ENCODE data around the gene RNF166. TPM values are rescaled to one million over a fixed set of nuclear protein-coding genes. Genes with fewer than 3 reads are reported as not detected.

Gene RNF166
- total and polyA plus RNA-seq, 2 of the 13 experiments (the other 11 are each of a cell fraction or from before 2014, with no cell fraction given) = 21.4 to 23.0 TPM

GRCh38 chr16:88685156-88686061, 20.8 kb downstream of the RNF166 start (continued):
- 0 out of 2 replicates have a peak, but pooled peaks have one; percentile 13 for TF ChIP-seq ZNF772 (CRISPR knock-in tag; IDR thresholded peaks at IDR 0.05)
- peak; percentile 11 for TF ChIP-seq HNRNPK (IDR thresholded peaks at IDR 0.05; ENCODE audit: low read depth, low read length, poor library complexity, severe bottlenecking)
- no peak for TF ChIP-seq KMT2B (CRISPR knock-in tag; IDR thresholded peaks at IDR 0.05)
- TF ChIP-seq, protein P1, sequence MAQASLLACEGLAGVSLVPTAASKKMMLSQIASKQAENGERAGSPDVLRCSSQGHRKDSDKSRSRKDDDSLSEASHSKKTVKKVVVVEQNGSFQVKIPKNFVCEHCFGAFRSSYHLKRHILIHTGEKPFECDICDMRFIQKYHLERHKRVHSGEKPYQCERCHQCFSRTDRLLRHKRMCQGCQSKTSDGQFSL (CRISPR knock-in tag; IDR thresholded peaks at IDR 0.05) = peak; percentile 81

GRCh38 chr16:88684569-88685155, 21.5 kb downstream of the RNF166 start:
- no peak overlapping the region for H2AFZ ChIP-seq (ENCODE audit: low read length)
- ATAC-seq = no peak
- POLR2A ChIA-PET = interaction anchor here (1.5 kb wide), 1 partner anchor 22 kb away, joined by 7 read pairs; the partner anchor contains the start of gene MVD
- peaks cover 3% of the 10 kb centered on the region; the same call in 1 of the 2 replicates for H4K20me1 ChIP-seq (ENCODE audit: insufficient read depth, low read length)
- TF ChIP-seq, protein P2, sequence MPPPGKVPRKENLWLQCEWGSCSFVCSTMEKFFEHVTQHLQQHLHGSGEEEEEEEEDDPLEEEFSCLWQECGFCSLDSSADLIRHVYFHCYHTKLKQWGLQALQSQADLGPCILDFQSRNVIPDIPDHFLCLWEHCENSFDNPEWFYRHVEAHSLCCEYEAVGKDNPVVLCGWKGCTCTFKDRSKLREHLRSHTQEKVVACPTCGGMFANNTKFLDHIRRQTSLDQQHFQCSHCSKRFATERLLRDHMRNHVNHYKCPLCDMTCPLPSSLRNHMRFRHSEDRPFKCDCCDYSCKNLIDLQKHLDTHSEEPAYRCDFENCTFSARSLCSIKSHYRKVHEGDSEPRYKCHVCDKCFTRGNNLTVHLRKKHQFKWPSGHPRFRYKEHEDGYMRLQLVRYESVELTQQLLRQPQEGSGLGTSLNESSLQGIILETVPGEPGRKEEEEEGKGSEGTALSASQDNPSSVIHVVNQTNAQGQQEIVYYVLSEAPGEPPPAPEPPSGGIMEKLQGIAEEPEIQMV (CRISPR knock-in tag; IDR thresholded peaks at IDR 0.05; ENCODE audit: low read depth) = no peak
- 0 out of 2 replicates have a peak, but pooled peaks have one; percentile 28 for TF ChIP-seq POGK (CRISPR knock-in tag; conservative IDR thresholded peaks at IDR 0.05)
- no peak for TF ChIP-seq MED1 (CRISPR knock-in tag; IDR thresholded peaks at IDR 0.05)
- no peak for TF ChIP-seq KDM3A (CRISPR knock-in tag; IDR thresholded peaks at IDR 0.05; ENCODE audit: low read depth)
- H3K9ac ChIP-seq (ENCODE audit: insufficient read depth, low read depth, low read length) = no peak overlapping the region
- H3K4me2 ChIP-seq (ENCODE audit: low read depth, low read length) = peak overlapping the region; percentile 91; the same call in 1 of the 2 replicates
- FAIRE-seq = no peak
- H3K4me3 ChIP-seq (replicated peaks in 1 of 3; ENCODE audit: insufficient read depth in 1 of 3, low read depth in 2 of 3, low read length in 3 of 3) = no peak overlapping the region
- peaks cover 11 to 67% of the 10 kb centered on the region in 2 experiments; a peak in 4 of 5 replicates for H3K27me3 ChIP-seq (ENCODE audit: control insufficient read depth in 1 of 2, insufficient read depth in 2 of 2, low read length in 2 of 2)
- H3K27ac ChIP-seq (ENCODE audit: extremely low read length, insufficient read depth, low read length) = no peak overlapping the region
- peaks cover 66% of the 10 kb centered on the region for H3K4me1 ChIP-seq (ENCODE audit: insufficient read depth, low read length)
- BruUV-seq (replicated peaks) = no TSS peak
- H3K9me3 ChIP-seq (ENCODE audit: low read length) = no peaks in the 10 kb centered on the region
- intact Hi-C loops (cut with micrococcal nuclease; ENCODE audit: unreplicated experiment) (loop anchor here (2.0 kb wide), 1 partner anchor 34 kb away; the partner anchor contains the start of gene CYBA), in situ Hi-C loops (cut with HindIII; ENCODE audit: extremely low pct_ligation_motif_present, low pct_unique_long_range_greater_than_20kb) (no loop called here)
- no peak for DNase-seq (ENCODE audit: low spot score)
- CTCF ChIA-PET (ENCODE audit: low intra/inter-chr PET ratio, low total read pairs) = no interaction called here
- 38% methylated on average over 10 of the region's 15 CpGs for WGBS (ENCODE audit: low lambda C conversion rate)
- H3K36me3 ChIP-seq (replicated peaks in 1 of 2; ENCODE audit: control insufficient read depth in 1 of 2, insufficient read depth in 2 of 2, low read length in 2 of 2) = no peaks in the 10 kb centered on the region
- H3K79me2 ChIP-seq (ENCODE audit: insufficient read depth, low read length) = no peaks in the 10 kb centered on the region
